Measurements from ENCODE around the gene CCDC8.
A peak's percentile ranks its signal among the peaks of the same experiment; 100 is the strongest.
"Not testable (repeated sequence)": the region's sequence is repeated elsewhere in the genome, so short reads cannot be mapped to it uniquely, and the experiment has no call there.

CCDC8 gene

DNA sequence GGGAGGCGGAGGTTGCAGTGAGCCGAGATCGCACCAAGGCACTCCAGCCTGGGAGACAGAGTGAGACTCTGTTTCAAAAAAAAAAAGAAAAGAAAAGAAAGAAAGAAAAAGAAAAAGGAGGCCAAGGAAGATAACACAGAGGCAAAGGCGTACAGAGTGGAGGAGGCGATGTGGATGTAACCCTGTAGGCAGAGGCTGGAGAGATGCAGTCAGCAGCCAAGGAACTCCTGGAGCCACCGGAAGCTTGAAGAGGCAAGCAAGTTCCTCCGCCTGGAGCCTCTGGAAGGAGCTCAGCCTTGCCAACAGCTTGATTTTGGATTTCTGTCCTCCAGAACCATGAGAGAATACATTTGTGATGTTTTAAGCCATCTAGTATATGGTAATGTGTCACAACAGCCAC, 6.7 kb upstream of the CCDC8 start:
- H3K9ac ChIP-seq (ENCODE audit: insufficient read length, low read depth): no peak overlapping the region

DNA sequence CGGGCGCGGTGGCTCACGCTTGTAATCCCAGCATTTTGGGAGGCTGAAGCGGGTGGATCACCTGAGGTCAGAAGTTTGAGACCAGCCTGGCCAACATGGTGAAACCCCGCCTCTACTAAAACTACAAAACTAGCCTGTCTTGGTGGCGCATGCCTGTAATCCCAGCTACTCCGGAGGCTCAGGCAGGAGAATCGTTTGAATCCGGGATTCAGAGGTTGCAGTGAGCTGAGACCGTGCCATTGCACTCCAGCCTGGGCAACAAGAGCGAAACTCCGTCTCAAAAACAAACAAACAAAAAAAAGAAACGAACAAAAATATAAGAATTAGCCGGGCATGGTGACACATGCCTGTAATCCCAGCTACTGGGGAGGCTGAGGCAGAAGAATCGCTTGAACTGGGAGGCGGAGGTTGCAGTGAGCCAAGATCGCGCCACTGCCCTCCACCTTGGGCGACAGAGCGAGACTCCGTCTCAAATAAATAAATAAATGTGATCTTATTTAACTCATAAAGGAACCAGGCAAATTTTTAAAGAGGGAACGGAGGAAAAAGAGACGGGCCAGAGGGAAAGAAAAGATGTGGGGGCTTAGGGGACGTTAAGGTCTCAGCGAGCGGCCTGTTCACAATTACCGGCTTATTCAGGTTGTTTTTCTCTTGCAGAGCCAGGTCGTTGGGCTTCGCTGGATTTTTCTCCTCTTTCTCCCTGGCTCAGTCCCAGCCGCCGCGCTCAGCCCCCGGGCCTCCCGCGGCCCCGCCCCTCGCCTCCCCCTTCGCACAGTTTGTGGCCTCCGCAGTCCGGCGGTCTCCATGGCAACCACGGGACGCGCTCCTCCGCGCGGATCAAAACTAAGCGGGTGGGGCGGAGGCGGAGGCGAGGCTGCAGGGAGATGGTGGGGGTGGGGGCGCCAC, 2.7 kb upstream of the CCDC8 start:
- not testable (repeated sequence) for H3K4me1 ChIP-seq (ENCODE audit: insufficient read depth, insufficient read length); H3K27me3 ChIP-seq (ENCODE audit: insufficient read depth, insufficient read length); H3K9me3 ChIP-seq (ENCODE audit: insufficient read depth, low read length)
- peak overlapping the region; percentile 61 for H3K9ac ChIP-seq (ENCODE audit: insufficient read length, low read depth)
- H3K4me3 ChIP-seq (ENCODE audit: insufficient read length, low read depth): peak overlapping the region; percentile 15
- peaks cover 13% of the 10 kb centered on the region for H3K36me3 ChIP-seq (ENCODE audit: insufficient read depth, insufficient read length, low read length)
- peak; percentile 87 for DNase-seq (ENCODE audit: low read depth, low spot score)

More for the DNA sequence above, 6.7 kb upstream of the CCDC8 start:
- Histone ChIP-seq H3K9me3 (ENCODE audit: insufficient read depth, low read length) (no peaks in the 10 kb centered on the region), H3K27me3 (ENCODE audit: insufficient read depth, insufficient read length) (peaks cover 2% of the 10 kb centered on the region), H3K4me1 (ENCODE audit: insufficient read depth, insufficient read length) (no peaks in the 10 kb centered on the region), H3K36me3 (ENCODE audit: insufficient read depth, insufficient read length, low read length) (no peaks in the 10 kb centered on the region), H3K4me3 (ENCODE audit: insufficient read length, low read depth) (no peak overlapping the region)
- DNase-seq (ENCODE audit: low read depth, low spot score): no peak
- no peak for TF ChIP-seq SUZ12 (IDR thresholded peaks at IDR 0.05; ENCODE audit: extremely low read depth, insufficient read depth, insufficient read length)
- TF ChIP-seq YY1 (IDR thresholded peaks at IDR 0.05; ENCODE audit: insufficient read depth, insufficient read length): no peak
- no peak for TF ChIP-seq ZNF274 (IDR thresholded peaks at IDR 0.05; ENCODE audit: low read depth, low read length)

DNA sequence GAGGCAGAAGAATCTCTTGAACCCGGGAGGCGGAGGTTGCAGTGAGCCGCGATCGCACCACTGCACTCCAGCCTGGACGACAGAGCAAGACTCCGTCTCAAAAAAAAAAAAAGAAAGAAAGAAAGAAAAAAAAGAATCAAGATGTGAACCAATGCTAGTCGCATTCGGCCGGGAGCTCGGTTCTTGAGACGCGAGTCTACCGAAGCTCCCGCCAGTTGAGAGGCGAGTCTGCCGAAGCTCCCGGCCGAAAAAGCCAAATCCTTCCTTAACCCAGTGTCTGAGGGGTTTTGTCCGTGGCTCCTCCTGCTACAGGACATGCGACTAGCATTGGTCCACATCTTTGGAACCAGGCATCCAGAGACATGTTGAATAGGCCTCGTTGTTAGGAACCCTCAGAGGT, 1.5 kb upstream of the CCDC8 start:
- not testable (repeated sequence) for H3K9me3 ChIP-seq (ENCODE audit: insufficient read depth, low read length); DNase-seq (ENCODE audit: low read depth, low spot score); H3K27me3 ChIP-seq (ENCODE audit: insufficient read depth, insufficient read length); H3K4me1 ChIP-seq (ENCODE audit: insufficient read depth, insufficient read length); H3K4me3 ChIP-seq (ENCODE audit: insufficient read length, low read depth)
- peaks cover 24% of the 10 kb centered on the region for H3K36me3 ChIP-seq (ENCODE audit: insufficient read depth, insufficient read length, low read length)
- peak overlapping the region; percentile 50 for H3K9ac ChIP-seq (ENCODE audit: insufficient read length, low read depth)

DNA sequence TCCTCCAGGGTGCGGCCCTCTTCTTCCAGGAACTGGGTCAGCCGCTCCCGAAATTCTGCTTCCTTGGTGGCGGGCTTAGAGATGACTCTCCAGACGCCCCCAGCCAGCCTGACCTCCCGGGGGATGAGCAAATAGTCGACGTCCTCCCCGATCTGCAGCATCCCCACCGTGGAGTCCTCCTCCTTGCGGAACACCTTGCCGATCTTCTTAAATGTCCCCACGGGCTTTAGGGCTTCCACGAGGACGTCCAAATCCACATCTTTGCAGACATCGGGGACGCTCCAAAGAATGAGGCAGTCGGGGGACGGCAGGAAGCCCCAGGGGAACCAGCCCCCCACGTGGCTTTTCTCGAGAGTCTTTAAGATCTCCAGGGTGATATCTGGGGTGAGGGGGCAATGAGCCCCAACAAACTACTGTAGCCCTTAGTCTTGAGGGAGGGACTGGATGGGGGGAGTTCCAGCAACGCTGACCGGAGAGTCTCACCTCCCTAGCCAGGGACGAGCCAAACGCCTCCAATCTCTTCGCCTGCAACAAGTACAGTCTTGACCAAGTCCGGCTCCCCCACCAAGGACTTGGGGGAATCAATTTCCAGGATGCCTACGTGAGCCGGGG, 608 bp downstream of the CCDC8 start:
- Histone ChIP-seq H3K9ac (ENCODE audit: insufficient read length, low read depth) (peak overlapping the region; percentile 95), H3K9me3 (ENCODE audit: insufficient read depth, low read length) (no peaks in the 10 kb centered on the region), H3K27me3 (ENCODE audit: insufficient read depth, insufficient read length) (no peaks in the 10 kb centered on the region), H3K36me3 (ENCODE audit: insufficient read depth, insufficient read length, low read length) (peaks cover 28% of the 10 kb centered on the region), H3K4me1 (ENCODE audit: insufficient read depth, insufficient read length) (peaks cover 6% of the 10 kb centered on the region), H3K4me3 (ENCODE audit: insufficient read length, low read depth) (peak overlapping the region; percentile 91)
- TF ChIP-seq SUZ12 (IDR thresholded peaks at IDR 0.05; ENCODE audit: extremely low read depth, insufficient read depth, insufficient read length): no peak
- TF ChIP-seq ZNF274 (IDR thresholded peaks at IDR 0.05; ENCODE audit: low read depth, low read length): no peak
- no peak for TF ChIP-seq YY1 (IDR thresholded peaks at IDR 0.05; ENCODE audit: insufficient read depth, insufficient read length)
- no peak for DNase-seq (ENCODE audit: low read depth, low spot score)

DNA sequence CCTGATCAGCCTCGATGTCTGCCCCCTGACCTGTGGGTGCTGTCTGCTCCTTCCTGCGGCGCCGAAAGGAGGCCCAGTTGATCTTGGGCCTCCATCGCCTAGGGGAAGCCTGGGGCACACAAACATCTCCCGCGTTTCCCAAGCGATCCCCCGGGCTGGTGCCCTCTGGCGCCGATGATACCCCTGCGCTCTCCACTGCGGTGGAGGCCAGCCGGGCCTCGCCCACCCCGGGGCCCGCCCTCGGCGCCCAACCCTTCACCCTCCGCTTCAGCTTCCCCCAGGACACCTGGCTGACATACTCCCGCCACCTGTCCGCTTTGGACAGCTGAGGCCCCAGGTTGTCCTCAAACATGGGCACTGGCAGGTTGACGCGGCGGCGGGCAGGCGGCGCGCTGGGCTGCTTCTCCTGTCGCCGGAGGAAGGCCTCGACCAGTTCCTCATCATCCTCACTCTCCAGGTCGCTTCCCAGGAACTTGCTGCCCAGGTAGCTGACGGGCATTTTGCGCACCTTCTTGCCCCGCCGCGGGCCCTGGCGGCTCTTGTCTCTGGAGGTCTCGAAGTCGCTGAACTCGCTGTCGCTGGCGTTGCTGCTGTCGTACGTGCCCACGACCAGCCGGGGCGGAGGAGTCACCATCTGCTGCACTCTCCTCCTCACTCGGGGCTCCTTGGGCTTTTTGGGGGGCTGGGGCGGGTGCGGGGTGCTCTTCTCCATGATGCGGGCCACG, 1.3 kb downstream of the CCDC8 start:
- Histone ChIP-seq H3K27me3 (ENCODE audit: insufficient read depth, insufficient read length) (no peaks in the 10 kb centered on the region), H3K9ac (ENCODE audit: insufficient read length, low read depth) (peak overlapping the region; percentile 95), H3K4me3 (ENCODE audit: insufficient read length, low read depth) (peak overlapping the region; percentile 91), H3K9me3 (ENCODE audit: insufficient read depth, low read length) (no peaks in the 10 kb centered on the region), H3K36me3 (ENCODE audit: insufficient read depth, insufficient read length, low read length) (peaks cover 29% of the 10 kb centered on the region), H3K4me1 (ENCODE audit: insufficient read depth, insufficient read length) (peaks cover 7% of the 10 kb centered on the region)
- TF ChIP-seq SUZ12 (IDR thresholded peaks at IDR 0.05; ENCODE audit: extremely low read depth, insufficient read depth, insufficient read length) (no peak), YY1 (IDR thresholded peaks at IDR 0.05; ENCODE audit: insufficient read depth, insufficient read length) (no peak), ZNF274 (IDR thresholded peaks at IDR 0.05; ENCODE audit: low read depth, low read length) (no peak)
- no peak for DNase-seq (ENCODE audit: low read depth, low spot score)

DNA sequence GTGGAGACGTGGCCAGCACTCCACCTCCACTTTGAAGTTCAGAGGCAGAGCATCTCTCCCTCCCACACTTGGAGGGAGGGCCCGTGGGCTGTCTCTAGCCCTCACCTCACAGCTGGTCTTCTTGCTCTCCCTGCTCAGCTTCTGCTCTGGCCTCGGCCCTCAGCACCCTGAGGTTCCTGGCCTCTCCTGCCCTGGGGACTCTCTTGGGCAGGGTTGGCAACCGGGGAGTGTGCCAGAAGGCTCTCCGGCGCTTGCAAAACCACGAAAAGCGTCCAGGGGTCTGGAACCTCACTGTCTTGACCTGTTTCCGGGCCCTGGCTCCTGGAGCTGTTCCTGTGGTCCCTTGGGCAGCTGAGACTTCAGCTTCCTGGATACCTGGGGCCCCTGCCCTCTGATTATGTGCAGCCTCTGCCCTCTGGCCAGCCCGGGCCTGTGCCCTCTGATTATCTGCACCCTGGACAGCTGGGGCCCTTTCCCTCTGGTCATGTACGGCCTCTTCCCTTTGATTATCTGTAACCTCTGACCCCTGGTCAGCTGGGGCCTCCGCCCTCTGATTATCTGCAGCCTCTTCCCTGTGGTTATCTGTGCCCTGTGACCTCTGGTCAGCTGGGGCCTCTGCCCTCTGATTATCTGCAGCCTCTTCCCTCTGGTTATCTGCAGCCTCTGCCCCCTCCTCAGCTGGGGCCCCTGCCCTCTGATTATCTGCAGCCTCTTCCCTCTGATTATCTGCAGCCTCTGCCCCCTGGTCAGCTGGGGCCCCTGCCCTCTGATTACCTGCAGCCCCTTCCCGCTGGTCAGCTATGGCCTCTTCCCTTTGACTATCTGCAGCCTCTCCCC, 2.1 kb downstream of the CCDC8 start:
- Histone ChIP-seq H3K4me1 (ENCODE audit: insufficient read depth, insufficient read length) (peaks cover 8% of the 10 kb centered on the region), H3K4me3 (ENCODE audit: insufficient read length, low read depth) (no peak overlapping the region), H3K27me3 (ENCODE audit: insufficient read depth, insufficient read length) (no peaks in the 10 kb centered on the region), H3K9me3 (ENCODE audit: insufficient read depth, low read length) (no peaks in the 10 kb centered on the region), H3K9ac (ENCODE audit: insufficient read length, low read depth) (peak overlapping the region; percentile 95), H3K36me3 (ENCODE audit: insufficient read depth, insufficient read length, low read length) (peaks cover 29% of the 10 kb centered on the region)
- TF ChIP-seq SUZ12 (IDR thresholded peaks at IDR 0.05; ENCODE audit: extremely low read depth, insufficient read depth, insufficient read length) (no peak), ZNF274 (IDR thresholded peaks at IDR 0.05; ENCODE audit: low read depth, low read length) (no peak), YY1 (IDR thresholded peaks at IDR 0.05; ENCODE audit: insufficient read depth, insufficient read length) (no peak)
- DNase-seq (ENCODE audit: low read depth, low spot score): no peak
